Sigmoid colon (tissue), 3 donors: ENCODE measurements around the gene ZDHHC13.

ENCODE experiments used
- CTCF ChIP-seq, 4 experiments: fragments of 450-650 bp in 3 of 4; fragments of 200-600 bp in 1 of 4; IDR thresholded peaks; one replicate each; pipeline ENCODE4 v1.5.1; 2016 to 2019; ENCODE audit warnings: antibody characterized with exemption in 4 of 4, mild to moderate bottlenecking in 3 of 4, moderate library complexity in 2 of 4
- POLR2A ChIP-seq, 2 donors: fragments of 450-650 bp; IDR thresholded peaks; one replicate each; pipeline ENCODE4 v1.6.1; 2016; ENCODE audit warnings: antibody characterized with exemption in 2 of 2, mild to moderate bottlenecking in 2 of 2, moderate library complexity in 2 of 2

DNA sequence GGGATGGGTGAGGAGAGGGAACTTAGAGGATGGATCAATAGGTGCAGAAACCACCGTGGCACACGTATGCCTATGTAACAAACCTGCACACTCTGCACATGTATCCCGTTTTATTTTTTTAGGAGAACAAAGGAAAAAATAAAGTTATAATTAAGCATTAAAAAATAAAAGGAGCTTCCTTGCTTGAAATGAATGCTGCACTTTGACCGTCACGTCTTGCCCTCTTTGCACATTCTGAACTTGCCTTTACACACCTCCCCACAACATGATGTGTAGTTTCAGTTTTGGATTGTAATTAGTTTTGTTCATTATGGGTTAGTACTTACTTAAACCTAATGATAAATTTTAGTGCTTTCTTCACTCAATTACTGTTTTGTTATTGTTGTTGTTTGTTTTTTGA, 87.9 kb downstream of the ZDHHC13 start:
- TF ChIP-seq POLR2A (IDR thresholded peaks at IDR 0.05) (no peak), CTCF (IDR thresholded peaks at IDR 0.05) (no peak)
